ENCODE data around the gene CSTPP1. TPM values are rescaled to one million over a fixed set of nuclear protein-coding genes. Genes with fewer than 3 reads are reported as not detected.
"Not testable (repeated sequence)": the region's sequence is repeated elsewhere in the genome, so short reads cannot be mapped to it uniquely, and the experiment has no call there.

CSTPP1 gene
- total and polyA plus RNA-seq, 2 donors (not counting 1 experiment from before 2014, with no cell fraction given) = 11.5 to 29.0 TPM

GRCh38 chr11:47207459-47207858 lies 270.9 kb downstream of the CSTPP1 start:
- Histone ChIP-seq H3K4me2 (replicated peaks; ENCODE audit: low read depth, low read length, poor library complexity, severe bottlenecking) (no peak overlapping the region), H3K4me3 (ENCODE audit: control extremely low read depth in 1 of 5, extremely low read depth in 1 of 5, insufficient read depth in 1 of 5, low read depth in 2 of 5, low read length in 4 of 5) (no peak overlapping the region), H3K79me2 (ENCODE audit: control insufficient read depth, insufficient read depth, low read length) (no peaks in the 10 kb centered on the region), H3K27me3 (replicated peaks in 1 of 4; ENCODE audit: control extremely low read depth in 1 of 4, control insufficient read depth in 3 of 4, insufficient read depth in 4 of 4, low read length in 3 of 4) (no peaks in the 10 kb centered on the region), H3K36me3 (replicated peaks in 1 of 2; ENCODE audit: control extremely low read depth in 1 of 2, control insufficient read depth in 1 of 2, extremely low read depth in 1 of 2, insufficient read depth in 2 of 2, low read length in 1 of 2) (no peaks in the 10 kb centered on the region), H3K27ac (ENCODE audit: low read length in 2 of 2) (no peak overlapping the region), H2AFZ (ENCODE audit: insufficient read depth, low read depth, low read length, poor library complexity, severe bottlenecking) (no peak overlapping the region), H3K9me3 (ENCODE audit: control extremely low read depth in 1 of 3, control insufficient read depth in 2 of 3, insufficient read depth in 1 of 3, low read length in 2 of 3) (no peaks in the 10 kb centered on the region), H3K4me1 (ENCODE audit: control insufficient read depth in 2 of 2, insufficient read depth in 2 of 2, low read length in 2 of 2) (no peaks in the 10 kb centered on the region), H3K9ac (ENCODE audit: low read length) (no peak overlapping the region), H4K20me1 (ENCODE audit: control insufficient read depth, insufficient read depth, low read length, poor library complexity, severe bottlenecking) (no peaks in the 10 kb centered on the region)
- H3K4me3 Mint-ChIP-seq = no peak overlapping the region
- H3K4me1 Mint-ChIP-seq = no peaks in the 10 kb centered on the region
- CTCF ChIA-PET = no interaction called here
- intact Hi-C loops (cut with micrococcal nuclease) = no loop called here
- no peak overlapping the region for H3K27ac Mint-ChIP-seq
- no peak for DNase-seq
- H3K9me3 Mint-ChIP-seq (ENCODE audit: insufficient read depth) = no peaks in the 10 kb centered on the region
- POLR2A ChIA-PET = interaction anchor here (0.6 kb wide), 1 partner anchor 21 kb away, joined by 4 read pairs; no protein-coding TSS in a partner anchor
- 90% methylated on average over 5 of the region's 6 CpGs for WGBS (ENCODE audit: insufficient coverage)
- no peaks in the 10 kb centered on the region for H3K27me3 Mint-ChIP-seq
- TF ChIP-seq EZH2 (IDR thresholded peaks at IDR 0.05; ENCODE audit: borderline replicate concordance, insufficient read depth, low read depth, low read length, poor library complexity, severe bottlenecking) = no peak
- TF ChIP-seq CTCF (IDR thresholded peaks at IDR 0.05) = no peak
- ATAC-seq (ENCODE audit: low read depth) = no peak

DNA sequence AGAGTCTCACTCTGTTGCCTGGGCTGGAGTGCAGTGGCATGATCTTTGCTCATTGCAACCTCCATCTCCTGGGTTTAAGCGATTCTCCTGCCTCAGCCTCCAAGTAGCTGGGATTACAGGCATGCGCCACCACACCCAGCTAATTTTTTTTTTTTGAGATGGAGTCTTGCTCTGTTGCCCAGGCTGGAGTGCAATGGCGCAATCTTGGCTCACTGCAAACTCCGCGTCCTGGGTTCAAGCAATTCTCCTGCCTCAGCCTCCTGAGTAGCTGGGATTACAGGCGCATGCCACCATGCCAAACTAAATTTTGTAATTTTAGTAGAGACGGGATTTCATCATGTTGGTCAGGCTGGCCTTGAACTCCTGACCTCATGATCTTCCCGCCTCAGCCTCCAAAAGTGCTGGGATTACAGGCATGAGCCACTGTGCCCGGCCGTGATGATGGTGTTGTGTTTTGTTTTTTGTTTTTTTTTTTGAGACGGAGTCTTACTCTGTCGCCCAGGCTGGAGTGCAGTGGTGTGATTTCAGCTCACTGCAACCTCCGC lies 271.5 kb downstream of the CSTPP1 start:
- H3K27ac ChIP-seq (ENCODE audit: low read length in 2 of 2); H3K9me3 ChIP-seq (ENCODE audit: control extremely low read depth in 1 of 3, control insufficient read depth in 2 of 3, insufficient read depth in 1 of 3, low read length in 2 of 3); H3K4me3 Mint-ChIP-seq; H3K9me3 Mint-ChIP-seq (ENCODE audit: insufficient read depth); DNase-seq; CTCF ChIA-PET; H2AFZ ChIP-seq (ENCODE audit: insufficient read depth, low read depth, low read length, poor library complexity, severe bottlenecking); intact Hi-C loops (cut with micrococcal nuclease); H3K4me1 Mint-ChIP-seq; H3K4me3 ChIP-seq (ENCODE audit: control extremely low read depth in 1 of 5, extremely low read depth in 1 of 5, insufficient read depth in 1 of 5, low read depth in 2 of 5, low read length in 4 of 5); ATAC-seq (ENCODE audit: low read depth); H3K9ac ChIP-seq (ENCODE audit: low read length); H3K4me2 ChIP-seq (replicated peaks; ENCODE audit: low read depth, low read length, poor library complexity, severe bottlenecking); H3K27me3 Mint-ChIP-seq; H3K36me3 ChIP-seq (replicated peaks in 1 of 2; ENCODE audit: control extremely low read depth in 1 of 2, control insufficient read depth in 1 of 2, extremely low read depth in 1 of 2, insufficient read depth in 2 of 2, low read length in 1 of 2); H3K27ac Mint-ChIP-seq; H3K79me2 ChIP-seq (ENCODE audit: control insufficient read depth, insufficient read depth, low read length); H4K20me1 ChIP-seq (ENCODE audit: control insufficient read depth, insufficient read depth, low read length, poor library complexity, severe bottlenecking); H3K27me3 ChIP-seq (replicated peaks in 1 of 4; ENCODE audit: control extremely low read depth in 1 of 4, control insufficient read depth in 3 of 4, insufficient read depth in 4 of 4, low read length in 3 of 4); H3K4me1 ChIP-seq (ENCODE audit: control insufficient read depth in 2 of 2, insufficient read depth in 2 of 2, low read length in 2 of 2): not testable (repeated sequence)
- 98% methylated on average over 12 of the region's 13 CpGs for WGBS (ENCODE audit: insufficient coverage)
- POLR2A ChIA-PET = interaction anchor here (0.6 kb wide), 1 partner anchor 20 kb away, joined by 4 read pairs; no protein-coding TSS in a partner anchor
